GM23248 (cell line): Measurements from ENCODE around the gene LRRC8E.

ENCODE experiments used
- EZH2 ChIP-seq: fragments of 200-600 bp; sonication (generic); IDR thresholded peaks from 2 replicates; pipeline ENCODE4 v1.6.1; 2018; ENCODE audit warnings: antibody characterized with exemption, mild to moderate bottlenecking; ENCODE audit not compliant: insufficient read depth, poor library complexity, severe bottlenecking
- EZH2phosphoT487 ChIP-seq: fragments of 200-600 bp; sonication (generic); IDR thresholded peaks from 2 replicates; pipeline ENCODE4 v1.6.1; 2018; ENCODE audit warnings: antibody characterized with exemption, moderate library complexity, mild to moderate bottlenecking, low read depth; ENCODE audit not compliant: insufficient read depth

GRCh38 chr19:7924651-7925170 is 36.4 kb downstream of the LRRC8E start:
- TF ChIP-seq EZH2phosphoT487 (no peak), EZH2 (no peak)
